Stimulated activated naive CD8-positive, alpha-beta T cell treated with anti-CD3 and anti-CD28 coated beads, Interleukin-15, Interleukin-2, amounts not matched to agents 100 ng/mL and 50 ng/mL, for 24 hours (primary cell): Measurements from ENCODE around the gene LNP1.
A peak's percentile ranks its signal among the peaks of the same experiment; 100 is the strongest.
"Not testable (repeated sequence)": the region's sequence is repeated elsewhere in the genome, so short reads cannot be mapped to it uniquely, and the experiment has no call there.

ENCODE experiments used
- H3K27ac Mint-ChIP-seq: one replicate; pipeline ENCODE4 v1.8.0; 2021; ENCODE audit warnings: mild to moderate bottlenecking, mixed read lengths
- H3K27me3 Mint-ChIP-seq: one replicate; pipeline ENCODE4 v1.8.0; 2021; ENCODE audit warnings: mixed read lengths
- H3K36me3 Mint-ChIP-seq: one replicate; pipeline ENCODE4 v1.8.0; 2021; ENCODE audit warnings: low read depth, mixed read lengths
- H3K4me1 Mint-ChIP-seq: one replicate; pipeline ENCODE4 v1.8.0; 2021; ENCODE audit warnings: low read depth, mixed read lengths
- H3K4me3 Mint-ChIP-seq: one replicate; pipeline ENCODE4 v1.8.0; 2021; ENCODE audit warnings: mild to moderate bottlenecking, mixed read lengths
- H3K9me3 Mint-ChIP-seq: one replicate; pipeline ENCODE4 v1.8.0; 2021; ENCODE audit warnings: mixed read lengths

The LNP1 gene

GRCh38 chr3:100400780-100401673 lies at the start of gene LNP1, which contains the start of gene TOMM70:
TSS of gene LNP1 (plus strand) at chr3:100401539. CDS start at chr3:100429730, 28,191 bp downstream.
TSS of gene TOMM70 (minus strand) at chr3:100401089. CDS start at chr3:100400949, 140 bp downstream.
- H3K36me3 Mint-ChIP-seq, result peaks cover 20% of the 10 kb centered on the region
- peak within 1 kb of the TSS; percentile 92 for H3K4me3 Mint-ChIP-seq
- peaks cover 70% of the 10 kb centered on the region for H3K4me1 Mint-ChIP-seq
- H3K9me3 Mint-ChIP-seq, result no peaks in the 10 kb centered on the region
- no peaks in the 10 kb centered on the region for H3K27me3 Mint-ChIP-seq
- H3K27ac Mint-ChIP-seq, result peak within 1 kb of the TSS; percentile 100

GRCh38 chr3:100351770-100352169 lies 49.6 kb upstream of the LNP1 start:
- H3K36me3 Mint-ChIP-seq, result peaks cover 79% of the 10 kb centered on the region
- H3K4me1 Mint-ChIP-seq, H3K9me3 Mint-ChIP-seq, H3K27me3 Mint-ChIP-seq, H3K4me3 Mint-ChIP-seq, H3K27ac Mint-ChIP-seq: not testable (repeated sequence)

- no peaks in the 10 kb centered on the region for H3K27me3 Mint-ChIP-seq
- H3K9me3 Mint-ChIP-seq, result peaks cover 6% of the 10 kb centered on the region
- no peak overlapping the region for H3K27ac Mint-ChIP-seq
- H3K4me3 Mint-ChIP-seq, result no peak overlapping the region
- H3K36me3 Mint-ChIP-seq, result peaks cover 78% of the 10 kb centered on the region
- no peaks in the 10 kb centered on the region for H3K4me1 Mint-ChIP-seq
Observed at GRCh38 chr3:100352296-100353231, 48.8 kb upstream of the LNP1 start.

GRCh38 chr3:100354850-100355249 lies 46.5 kb upstream of the LNP1 start:
- Mint-ChIP-seq H3K4me3 (no peak overlapping the region), H3K27me3 (no peaks in the 10 kb centered on the region), H3K27ac (no peak overlapping the region), H3K4me1 (no peaks in the 10 kb centered on the region), H3K36me3 (peaks cover 77% of the 10 kb centered on the region), H3K9me3 (peaks cover 4% of the 10 kb centered on the region)

- no peaks in the 10 kb centered on the region for H3K27me3 Mint-ChIP-seq
- H3K4me1 Mint-ChIP-seq, result no peaks in the 10 kb centered on the region
- H3K9me3 Mint-ChIP-seq, result no peaks in the 10 kb centered on the region
- no peak overlapping the region for H3K27ac Mint-ChIP-seq
- H3K4me3 Mint-ChIP-seq, result no peak overlapping the region
- peaks cover 79% of the 10 kb centered on the region for H3K36me3 Mint-ChIP-seq
Observed at GRCh38 chr3:100358413-100358812, 42.9 kb upstream of the LNP1 start.

GRCh38 chr3:100359035-100359434 lies 42.3 kb upstream of the LNP1 start:
- H3K4me3 Mint-ChIP-seq, result no peak overlapping the region
- peaks cover 82% of the 10 kb centered on the region for H3K36me3 Mint-ChIP-seq
- H3K27me3 Mint-ChIP-seq, result no peaks in the 10 kb centered on the region
- no peaks in the 10 kb centered on the region for H3K9me3 Mint-ChIP-seq
- H3K27ac Mint-ChIP-seq, result no peak overlapping the region
- H3K4me1 Mint-ChIP-seq, result no peaks in the 10 kb centered on the region

- Mint-ChIP-seq H3K27me3 (no peaks in the 10 kb centered on the region), H3K27ac (no peak overlapping the region), H3K36me3 (peaks cover 82% of the 10 kb centered on the region), H3K4me3 (no peak overlapping the region), H3K4me1 (no peaks in the 10 kb centered on the region), H3K9me3 (no peaks in the 10 kb centered on the region)
Observed at GRCh38 chr3:100360757-100361496, 40.4 kb upstream of the LNP1 start.

GRCh38 chr3:100361897-100362296 lies 39.4 kb upstream of the LNP1 start:
- Mint-ChIP-seq H3K4me1 (no peaks in the 10 kb centered on the region), H3K27me3 (no peaks in the 10 kb centered on the region), H3K4me3 (no peak overlapping the region), H3K27ac (no peak overlapping the region), H3K36me3 (peaks cover 77% of the 10 kb centered on the region), H3K9me3 (no peaks in the 10 kb centered on the region)

- Mint-ChIP-seq H3K4me3 (no peak overlapping the region), H3K27ac (no peak overlapping the region), H3K36me3 (peaks cover 79% of the 10 kb centered on the region), H3K27me3 (no peaks in the 10 kb centered on the region), H3K9me3 (no peaks in the 10 kb centered on the region), H3K4me1 (no peaks in the 10 kb centered on the region)
Observed at GRCh38 chr3:100364421-100364820, 36.9 kb upstream of the LNP1 start.

GRCh38 chr3:100366424-100366823 lies 34.9 kb upstream of the LNP1 start:
- Mint-ChIP-seq H3K4me3 (no peak overlapping the region), H3K4me1 (no peaks in the 10 kb centered on the region), H3K9me3 (no peaks in the 10 kb centered on the region), H3K27ac (no peak overlapping the region), H3K27me3 (no peaks in the 10 kb centered on the region), H3K36me3 (peaks cover 79% of the 10 kb centered on the region)

- H3K27ac Mint-ChIP-seq, result no peak overlapping the region
- H3K4me3 Mint-ChIP-seq, result no peak overlapping the region
- H3K36me3 Mint-ChIP-seq, result peaks cover 73% of the 10 kb centered on the region
- H3K4me1 Mint-ChIP-seq, result no peaks in the 10 kb centered on the region
- no peaks in the 10 kb centered on the region for H3K9me3 Mint-ChIP-seq
- H3K27me3 Mint-ChIP-seq, result no peaks in the 10 kb centered on the region
Observed at GRCh38 chr3:100368441-100368840, 32.9 kb upstream of the LNP1 start.

- Mint-ChIP-seq H3K27me3 (no peaks in the 10 kb centered on the region), H3K9me3 (no peaks in the 10 kb centered on the region), H3K36me3 (peaks cover 68% of the 10 kb centered on the region), H3K4me1 (no peaks in the 10 kb centered on the region), H3K27ac (no peak overlapping the region), H3K4me3 (no peak overlapping the region)
Observed at GRCh38 chr3:100370756-100371155, 30.6 kb upstream of the LNP1 start.

GRCh38 chr3:100374521-100374920 lies 26.8 kb upstream of the LNP1 start:
- Mint-ChIP-seq H3K4me1 (no peaks in the 10 kb centered on the region), H3K9me3 (no peaks in the 10 kb centered on the region), H3K4me3 (no peak overlapping the region), H3K36me3 (peaks cover 71% of the 10 kb centered on the region), H3K27ac (no peak overlapping the region), H3K27me3 (no peaks in the 10 kb centered on the region)

- no peaks in the 10 kb centered on the region for H3K9me3 Mint-ChIP-seq
- no peaks in the 10 kb centered on the region for H3K4me1 Mint-ChIP-seq
- H3K4me3 Mint-ChIP-seq, result no peak overlapping the region
- H3K36me3 Mint-ChIP-seq, result peaks cover 68% of the 10 kb centered on the region
- H3K27ac Mint-ChIP-seq, result no peak overlapping the region
- no peaks in the 10 kb centered on the region for H3K27me3 Mint-ChIP-seq
Observed at GRCh38 chr3:100376301-100376700, 25.0 kb upstream of the LNP1 start.
